ENCODE results near the gene GRK2.

GRK2 gene

DNA sequence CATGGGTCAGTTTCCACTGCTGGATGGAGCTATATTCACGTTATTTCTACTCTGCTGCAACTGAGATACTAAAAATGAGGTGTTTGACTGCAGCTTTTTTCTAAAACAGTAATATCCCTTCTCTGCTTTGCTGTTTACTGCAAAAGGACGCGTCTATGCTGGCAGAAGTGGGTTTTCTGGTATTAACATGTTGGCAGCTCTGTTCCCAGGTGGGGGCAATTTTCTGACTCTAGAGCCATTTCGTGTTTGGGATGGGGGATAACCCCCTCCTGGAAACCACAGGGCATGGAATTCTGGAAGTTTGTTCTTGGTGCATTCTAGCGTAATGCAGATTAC lies 4.9 kb downstream of the GRK2 start:
- no peak for DNase-seq (ENCODE audit: low spot score)

DNA sequence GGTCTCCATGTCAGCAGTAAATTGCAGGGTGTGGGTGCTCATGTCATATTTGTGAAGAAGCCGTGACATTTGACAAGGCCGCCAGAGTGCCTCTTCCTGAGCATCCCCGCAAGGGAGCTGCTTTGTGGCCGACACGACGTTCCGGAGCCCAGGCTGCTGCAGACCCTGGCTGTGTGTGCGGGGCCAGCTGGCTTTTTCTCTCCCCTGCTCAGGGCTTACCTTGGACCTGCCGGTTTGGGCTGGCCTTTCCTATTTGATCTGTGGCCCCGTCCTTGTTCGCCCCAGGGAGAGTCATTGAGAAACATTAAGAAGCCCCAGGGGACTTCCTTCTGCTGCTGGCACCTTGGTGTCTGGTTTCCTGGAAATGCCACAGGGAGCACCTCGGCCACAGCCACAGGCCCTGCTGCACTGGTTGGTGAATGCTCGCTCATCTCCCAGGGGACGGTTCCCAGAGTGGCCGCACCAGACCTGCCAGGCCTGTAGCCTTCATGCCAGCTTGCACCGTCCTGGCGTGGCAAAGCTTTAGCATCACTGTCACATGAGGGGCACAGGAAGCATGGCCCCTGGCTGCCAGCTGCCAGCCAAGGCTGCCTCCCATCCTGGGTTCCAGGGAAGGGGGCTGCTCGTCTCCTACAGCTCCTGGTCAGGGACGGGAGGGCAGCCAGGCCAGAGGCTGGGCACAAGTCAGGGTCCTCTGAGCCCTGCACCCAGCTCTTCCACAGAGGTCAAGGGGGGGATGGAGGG lies 5.4 kb downstream of the GRK2 start:
- no peak for DNase-seq (ENCODE audit: low spot score)

DNA sequence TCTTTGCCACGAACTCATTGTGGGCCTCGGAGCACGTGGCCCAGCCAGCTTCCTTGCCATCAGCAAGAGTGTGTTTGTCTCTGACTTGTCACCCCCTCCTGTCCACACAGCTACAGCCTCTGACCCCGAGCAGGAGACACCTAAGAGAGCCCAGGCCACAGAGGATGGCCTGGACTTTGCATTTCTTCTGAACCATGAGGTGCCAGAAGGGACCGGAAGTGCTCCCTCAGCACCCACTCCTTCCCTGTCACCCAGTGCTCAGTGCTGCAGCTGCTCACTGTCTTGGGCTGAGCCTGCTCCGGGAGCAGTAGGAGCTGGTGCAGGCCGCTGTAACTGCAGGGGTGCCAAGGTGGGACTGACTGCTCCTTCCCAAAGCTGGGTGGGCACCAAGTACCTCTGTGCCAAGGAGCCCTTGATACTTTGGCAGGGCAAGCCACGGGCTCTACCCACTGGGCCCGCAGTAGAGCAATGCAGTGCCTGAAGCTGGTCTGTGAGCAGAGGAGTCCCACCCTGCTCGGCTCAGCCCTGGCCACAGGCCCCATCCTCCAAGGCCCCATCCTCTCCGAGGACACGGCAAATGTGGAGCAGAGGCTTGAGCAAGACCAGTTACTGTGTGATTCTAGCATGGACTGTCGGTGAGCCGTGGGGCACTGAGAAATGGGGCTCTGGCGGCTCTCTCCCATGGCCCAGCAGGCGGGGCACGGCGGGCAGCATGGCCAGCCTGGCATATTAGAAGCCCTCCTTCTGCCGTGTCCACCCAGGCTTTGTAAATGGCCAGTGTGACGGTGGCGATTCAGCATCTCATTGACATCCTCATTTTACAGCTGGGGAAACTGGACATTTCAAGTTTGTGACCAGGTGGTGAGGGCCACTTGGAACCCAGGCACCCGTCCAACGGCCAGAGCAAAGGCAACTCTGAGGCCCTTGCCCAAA lies 6.3 kb downstream of the GRK2 start:
- no peak for DNase-seq (ENCODE audit: low spot score)

DNA sequence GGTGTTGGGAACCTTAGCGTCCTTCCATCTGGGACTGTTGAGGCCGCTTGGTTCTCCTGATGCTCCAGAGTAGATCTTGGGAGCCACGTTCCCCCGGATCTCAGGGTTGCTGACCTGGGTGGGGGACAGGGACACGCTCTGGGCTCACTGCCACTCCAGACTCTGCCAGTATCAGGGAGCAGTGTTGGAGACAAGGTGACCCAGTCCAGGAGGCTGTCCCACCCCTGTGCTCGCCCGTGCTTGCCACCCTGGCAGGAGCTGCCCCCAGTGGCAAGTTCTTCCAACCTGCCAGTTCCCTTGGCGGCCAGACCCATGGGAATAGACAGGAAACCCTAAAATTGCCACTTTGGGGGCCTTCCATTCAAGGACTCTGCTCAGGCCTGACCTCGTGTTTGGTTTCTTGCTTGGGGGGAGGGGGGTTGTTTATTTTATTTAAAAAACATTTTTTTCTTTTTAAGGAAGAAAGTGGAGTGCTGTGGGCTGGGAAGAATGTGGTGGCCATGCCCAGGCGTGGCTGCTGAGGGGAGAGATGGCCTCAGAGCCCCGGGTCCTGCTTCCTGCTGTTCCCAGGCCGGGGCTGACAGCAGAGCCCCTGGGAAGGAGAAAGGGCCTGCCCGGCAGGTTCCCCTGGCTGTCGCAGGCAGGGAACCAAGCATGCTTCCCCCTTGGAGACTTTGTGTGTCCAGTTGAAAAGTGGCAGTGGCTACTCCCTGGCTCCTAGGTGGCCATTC lies 7.2 kb downstream of the GRK2 start:
- no peak for DNase-seq (ENCODE audit: low spot score)

DNA sequence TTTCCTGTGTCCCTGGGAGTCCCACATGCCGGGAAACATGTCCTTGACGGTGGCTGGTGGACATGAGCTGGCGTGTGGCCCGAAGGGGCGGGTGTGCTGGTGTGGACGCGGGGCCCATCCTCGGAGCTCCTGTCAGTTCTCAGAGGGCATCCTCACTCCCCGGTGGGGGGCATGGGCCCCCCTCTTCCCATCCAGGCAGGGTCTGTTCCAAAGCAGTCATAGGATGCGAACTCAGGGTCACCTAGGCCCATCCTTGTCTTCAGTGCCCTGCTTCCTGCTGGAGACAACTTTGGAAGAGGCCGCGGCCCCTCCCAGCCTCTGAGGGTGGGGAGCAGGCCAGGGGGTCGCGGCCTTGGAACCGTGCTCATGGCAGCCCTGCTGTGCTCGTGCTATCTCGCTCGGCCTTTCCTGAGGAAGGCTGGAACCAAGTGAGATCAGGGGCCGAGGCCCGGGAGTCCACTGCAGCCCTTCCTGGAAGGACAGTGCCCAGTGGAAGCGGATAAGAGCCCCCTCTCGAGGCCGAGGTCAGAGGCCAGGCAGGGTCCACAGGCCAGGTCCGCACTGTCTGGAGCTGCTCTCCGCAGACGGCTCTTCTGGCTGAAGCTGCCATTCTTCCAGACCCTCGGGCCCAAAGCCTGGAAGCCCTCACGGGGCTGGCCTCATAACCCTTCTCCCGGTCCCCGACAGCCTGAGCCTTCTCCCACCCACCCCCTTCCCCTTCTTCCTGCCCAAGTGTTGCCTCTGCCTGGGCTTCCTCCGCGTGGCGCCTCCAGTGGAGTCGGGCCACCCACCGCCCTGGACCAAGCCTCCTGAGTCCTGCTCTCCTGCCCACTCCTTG lies 8.7 kb downstream of the GRK2 start:
- DNase-seq (ENCODE audit: low spot score): no peak

DNA sequence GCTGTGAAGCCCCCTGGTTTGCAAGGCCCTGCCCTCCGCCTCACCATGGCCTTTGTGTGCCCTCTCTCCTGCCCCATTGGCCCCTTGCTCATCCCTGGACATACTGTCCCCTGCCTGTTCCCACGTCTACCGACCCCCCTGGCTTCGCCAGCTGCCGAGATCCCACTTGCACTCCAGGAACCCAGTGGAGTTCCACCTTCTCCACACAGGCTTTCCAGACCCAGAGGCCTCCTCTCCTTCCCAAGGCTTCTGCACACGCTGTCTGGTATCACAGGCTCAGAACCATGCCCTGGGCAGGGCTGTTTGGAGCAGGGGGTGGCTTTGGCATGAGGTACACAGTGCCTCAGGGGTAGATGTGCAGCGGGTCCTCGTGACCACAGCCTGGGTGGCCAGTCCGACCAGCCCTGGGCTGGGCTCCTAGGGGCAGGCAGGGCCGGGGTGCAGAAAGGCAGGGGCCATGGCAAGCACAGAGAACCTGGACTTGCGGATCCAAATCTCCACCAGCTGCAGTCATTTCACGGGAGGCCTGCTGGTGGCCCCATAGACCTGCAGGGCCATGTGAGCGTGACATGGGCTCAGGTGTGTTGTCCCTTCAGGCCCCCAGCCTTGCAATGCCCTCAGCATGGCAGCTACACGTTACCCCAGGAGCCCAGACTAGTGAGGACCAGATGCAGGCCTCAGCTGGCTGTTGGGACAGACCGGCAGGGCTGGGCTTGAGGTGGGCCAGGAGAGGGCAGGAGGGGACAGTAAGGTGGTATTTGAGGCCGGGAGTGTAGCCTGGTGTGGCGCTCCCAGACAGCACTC lies 9.5 kb downstream of the GRK2 start:
- no peak for DNase-seq (ENCODE audit: low spot score)

DNA sequence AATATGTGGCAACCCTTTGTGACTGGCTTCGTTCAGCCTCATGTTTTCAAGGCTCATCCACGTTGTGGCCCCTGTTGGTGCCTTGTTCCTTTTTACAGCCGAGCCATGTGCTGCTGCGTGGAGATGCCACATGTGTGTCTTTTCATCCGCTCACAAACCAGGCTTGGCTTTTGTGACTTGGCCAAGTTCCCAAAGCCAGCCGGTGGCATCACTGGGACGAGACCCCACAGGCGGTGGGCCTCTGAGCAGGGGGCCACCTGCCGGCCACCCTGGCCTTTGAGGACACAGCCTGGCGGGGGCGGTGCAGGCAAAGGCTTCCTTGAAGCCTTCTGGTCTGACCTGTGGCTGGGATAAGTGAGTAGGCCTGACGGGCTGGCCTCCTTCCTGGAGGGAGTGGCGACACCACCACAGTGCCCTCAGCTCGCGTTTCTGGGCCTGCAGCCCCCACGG lies 10.5 kb downstream of the GRK2 start:
- peak; percentile 65 for DNase-seq (ENCODE audit: low spot score)

DNA sequence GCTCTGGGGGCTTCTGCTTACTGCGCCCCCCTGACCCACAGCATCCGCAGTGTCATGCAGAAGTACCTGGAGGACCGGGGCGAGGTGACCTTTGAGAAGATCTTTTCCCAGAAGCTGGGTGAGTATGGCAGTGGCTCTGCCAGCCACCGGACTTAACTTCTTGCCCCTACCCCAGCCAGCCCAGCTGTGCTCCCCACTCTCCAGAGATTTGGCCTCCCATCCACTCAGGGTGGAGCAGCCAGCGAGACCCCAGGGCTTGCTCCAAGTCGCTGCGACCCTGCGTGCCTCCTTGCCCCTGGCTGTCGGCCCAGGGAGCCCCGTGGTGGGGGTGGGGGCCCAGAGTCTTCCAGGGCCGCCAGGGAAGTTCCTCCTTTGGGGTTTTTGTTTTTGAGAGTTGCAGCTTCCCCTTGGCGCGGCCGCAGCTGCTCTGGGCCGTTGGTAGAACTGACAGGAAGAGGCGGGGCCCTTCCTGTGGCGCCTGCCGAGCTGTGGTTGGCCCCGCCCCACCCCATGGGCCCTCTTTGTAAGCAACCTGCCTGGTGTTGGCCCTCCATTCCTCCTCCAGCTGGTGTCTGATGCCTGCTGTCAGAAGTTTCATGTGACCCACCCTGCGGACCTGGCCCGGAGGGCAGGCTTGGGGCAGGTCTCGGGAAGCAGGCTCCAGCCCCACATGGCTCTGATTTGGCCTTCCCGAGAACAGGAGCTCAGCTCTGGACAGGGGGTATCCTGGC lies 11.1 kb downstream of the GRK2 start:
- DNase-seq (ENCODE audit: low spot score): peak; percentile 87

DNA sequence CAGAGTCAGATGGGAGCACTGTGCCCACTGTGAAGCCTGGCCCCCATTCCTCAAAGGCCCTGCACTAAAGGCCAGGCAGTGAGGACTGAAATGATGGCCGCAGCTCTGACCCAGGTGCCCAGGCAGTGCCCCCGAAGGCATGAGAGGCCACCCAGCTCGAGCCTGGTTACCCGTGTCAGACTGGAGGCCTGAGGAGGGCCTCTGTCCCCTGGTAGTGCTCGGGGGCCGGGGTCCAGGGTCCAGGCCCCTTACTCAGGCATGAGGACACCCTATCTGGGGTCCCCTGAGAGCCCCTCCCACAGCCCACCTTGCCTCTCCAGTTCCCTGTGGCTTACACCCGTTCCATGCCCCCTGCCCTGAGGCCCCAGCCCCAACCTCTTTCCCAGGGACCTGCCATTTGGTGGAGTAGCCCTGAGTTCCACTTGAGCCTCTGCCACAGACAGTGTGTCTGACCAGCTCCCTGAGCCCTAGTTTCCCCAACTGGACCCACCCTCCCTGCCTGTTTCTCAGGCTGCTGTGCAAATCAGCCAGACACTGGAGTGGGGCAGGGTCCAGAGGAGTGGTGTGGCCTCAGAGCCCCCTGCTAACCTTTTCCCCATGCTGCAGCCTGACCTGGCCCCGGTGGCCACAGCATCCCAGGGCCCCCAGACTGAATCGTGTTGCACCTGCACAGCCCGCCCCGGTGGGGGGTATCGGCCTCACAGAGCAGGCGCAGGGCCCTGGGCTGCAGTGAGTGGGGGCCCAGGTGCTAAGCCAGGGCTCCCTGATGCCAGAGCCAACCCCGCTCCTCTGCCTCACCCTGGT lies 12.1 kb downstream of the GRK2 start:
- no peak for DNase-seq (ENCODE audit: low spot score)

DNA sequence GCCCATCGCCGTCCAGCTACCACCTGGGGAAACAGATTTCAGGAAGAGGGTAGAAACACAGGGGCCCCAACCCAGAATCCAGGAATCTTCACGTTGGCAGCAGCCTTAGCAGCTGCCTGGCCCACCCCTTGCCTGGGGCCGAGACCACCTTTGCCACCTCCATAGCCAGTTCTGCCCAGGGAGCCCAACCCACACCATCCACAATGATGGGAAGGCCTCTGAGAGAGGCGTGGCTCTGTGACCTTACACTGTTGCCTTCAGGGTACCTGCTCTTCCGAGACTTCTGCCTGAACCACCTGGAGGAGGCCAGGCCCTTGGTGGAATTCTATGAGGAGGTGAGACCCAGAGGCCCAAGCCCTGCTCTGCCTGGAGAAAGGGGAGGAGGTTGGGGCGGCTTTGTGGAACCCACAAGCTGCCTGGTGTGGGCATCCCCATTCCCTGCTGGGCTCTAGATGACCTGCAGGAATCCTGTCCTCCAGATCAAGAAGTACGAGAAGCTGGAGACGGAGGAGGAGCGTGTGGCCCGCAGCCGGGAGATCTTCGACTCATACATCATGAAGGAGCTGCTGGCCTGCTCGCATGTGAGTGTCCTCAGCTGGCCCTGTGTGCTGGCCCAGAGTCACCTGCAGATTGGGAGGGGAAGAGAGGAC lies 12.8 kb downstream of the GRK2 start:
- no peak for DNase-seq (ENCODE audit: low spot score)

DNA sequence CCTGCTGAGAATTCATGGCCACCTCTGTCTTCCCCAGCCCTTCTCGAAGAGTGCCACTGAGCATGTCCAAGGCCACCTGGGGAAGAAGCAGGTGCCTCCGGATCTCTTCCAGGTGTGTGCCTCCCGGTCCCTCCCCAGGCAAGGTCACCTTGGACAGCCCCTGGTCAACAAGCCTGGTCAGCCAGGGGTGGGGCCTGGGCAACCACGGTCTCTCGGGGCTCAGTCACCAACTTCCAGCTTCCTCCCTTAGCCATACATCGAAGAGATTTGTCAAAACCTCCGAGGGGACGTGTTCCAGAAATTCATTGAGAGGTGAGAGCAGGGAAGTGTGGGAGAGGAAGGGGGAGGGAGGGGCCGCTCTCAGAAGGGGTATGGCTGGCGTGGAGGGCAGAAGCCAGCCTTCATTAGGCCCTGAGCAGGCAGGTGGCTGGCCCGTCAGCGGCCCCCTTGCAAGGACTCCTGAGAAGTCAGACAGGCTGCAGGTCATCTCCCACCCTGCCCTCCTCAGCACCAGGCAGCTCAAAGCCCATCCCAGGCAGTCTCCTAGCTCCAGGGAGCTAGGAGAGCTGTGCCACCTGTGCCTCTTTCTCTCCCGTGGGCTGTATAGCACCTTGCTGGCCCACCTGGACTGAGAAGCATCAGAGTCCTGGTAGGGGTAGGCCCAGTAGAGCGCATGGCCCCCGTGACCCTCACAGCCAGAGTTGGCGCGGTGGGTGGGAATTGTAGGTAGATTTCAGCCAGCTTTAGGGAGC lies 13.5 kb downstream of the GRK2 start:
- DNase-seq (ENCODE audit: low spot score): no peak

DNA sequence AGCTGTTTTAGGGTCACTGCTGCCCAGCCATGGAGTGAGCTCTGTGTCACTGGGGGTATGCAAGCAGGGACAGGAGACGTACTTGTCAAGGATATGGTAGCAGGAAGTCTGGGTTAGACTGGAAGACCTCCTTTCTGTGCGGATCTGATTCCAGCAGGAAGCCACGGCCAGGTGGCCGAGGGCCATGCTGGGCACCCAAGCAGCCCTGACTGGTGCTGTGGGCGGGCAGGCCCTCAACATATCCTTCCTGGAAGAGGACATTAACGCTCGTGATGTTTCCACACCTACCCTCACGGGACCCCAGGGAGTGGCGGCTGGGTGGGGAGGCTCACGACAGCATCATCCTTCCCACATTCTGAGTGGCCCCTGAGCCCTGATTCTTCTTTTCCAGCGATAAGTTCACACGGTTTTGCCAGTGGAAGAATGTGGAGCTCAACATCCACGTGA lies 14.1 kb downstream of the GRK2 start:
- no peak for DNase-seq (ENCODE audit: low spot score)

DNA sequence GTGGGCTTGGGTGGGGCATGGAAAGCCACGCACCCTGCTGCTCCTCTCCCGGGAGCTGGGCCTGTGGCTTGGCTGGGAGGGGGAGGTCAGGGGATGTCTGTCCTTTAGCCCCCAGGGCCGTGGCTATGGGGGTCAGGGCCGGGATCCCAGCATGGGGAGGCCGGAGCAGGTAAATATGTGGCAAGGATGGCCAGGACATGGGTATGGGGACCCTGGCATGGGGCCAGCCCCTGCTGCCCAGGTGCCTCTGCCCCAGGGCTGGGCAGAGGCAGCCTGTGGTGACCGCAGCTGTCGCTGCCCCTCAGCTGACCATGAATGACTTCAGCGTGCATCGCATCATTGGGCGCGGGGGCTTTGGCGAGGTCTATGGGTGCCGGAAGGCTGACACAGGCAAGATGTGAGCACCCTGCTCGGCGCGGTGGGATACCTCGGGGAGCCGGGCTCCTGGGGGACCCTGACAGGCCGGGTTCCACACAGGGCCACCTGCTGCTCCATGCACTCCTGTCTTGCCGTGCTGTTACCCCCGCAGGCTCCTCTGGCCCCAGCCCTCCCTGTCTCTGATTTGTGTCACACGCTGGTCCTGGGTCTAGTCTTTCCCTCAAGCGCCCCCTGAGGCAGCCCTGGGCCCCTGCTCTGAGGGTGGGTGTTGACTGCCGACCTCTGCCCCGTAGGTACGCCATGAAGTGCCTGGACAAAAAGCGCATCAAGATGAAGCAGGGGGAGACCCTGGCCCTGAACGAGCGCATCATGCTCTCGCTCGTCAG lies 14.7 kb downstream of the GRK2 start:
- DNase-seq (ENCODE audit: low spot score): no peak

DNA sequence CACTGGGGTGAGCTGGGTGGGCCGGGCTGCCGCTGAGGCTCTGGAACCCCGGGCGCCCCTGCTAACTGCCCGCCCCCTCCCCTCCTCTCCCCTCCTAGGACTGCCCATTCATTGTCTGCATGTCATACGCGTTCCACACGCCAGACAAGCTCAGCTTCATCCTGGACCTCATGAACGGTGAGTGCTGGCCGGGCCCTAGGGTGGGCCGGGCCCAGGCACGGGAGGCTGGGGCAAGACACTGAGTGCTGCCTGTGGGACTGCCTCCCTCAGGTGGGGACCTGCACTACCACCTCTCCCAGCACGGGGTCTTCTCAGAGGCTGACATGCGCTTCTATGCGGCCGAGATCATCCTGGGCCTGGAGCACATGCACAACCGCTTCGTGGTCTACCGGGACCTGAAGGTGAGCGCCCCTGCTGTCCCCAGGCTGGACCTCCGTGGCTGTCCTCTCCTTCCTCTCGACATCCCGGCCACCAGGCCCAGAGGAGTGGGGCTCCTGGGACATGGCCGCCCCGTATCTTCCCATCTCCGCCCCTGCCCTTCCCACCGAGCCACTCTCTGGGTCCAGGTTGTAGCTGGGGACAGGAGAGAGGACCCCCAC lies 15.4 kb downstream of the GRK2 start:
- DNase-seq (ENCODE audit: low spot score): no peak

DNA sequence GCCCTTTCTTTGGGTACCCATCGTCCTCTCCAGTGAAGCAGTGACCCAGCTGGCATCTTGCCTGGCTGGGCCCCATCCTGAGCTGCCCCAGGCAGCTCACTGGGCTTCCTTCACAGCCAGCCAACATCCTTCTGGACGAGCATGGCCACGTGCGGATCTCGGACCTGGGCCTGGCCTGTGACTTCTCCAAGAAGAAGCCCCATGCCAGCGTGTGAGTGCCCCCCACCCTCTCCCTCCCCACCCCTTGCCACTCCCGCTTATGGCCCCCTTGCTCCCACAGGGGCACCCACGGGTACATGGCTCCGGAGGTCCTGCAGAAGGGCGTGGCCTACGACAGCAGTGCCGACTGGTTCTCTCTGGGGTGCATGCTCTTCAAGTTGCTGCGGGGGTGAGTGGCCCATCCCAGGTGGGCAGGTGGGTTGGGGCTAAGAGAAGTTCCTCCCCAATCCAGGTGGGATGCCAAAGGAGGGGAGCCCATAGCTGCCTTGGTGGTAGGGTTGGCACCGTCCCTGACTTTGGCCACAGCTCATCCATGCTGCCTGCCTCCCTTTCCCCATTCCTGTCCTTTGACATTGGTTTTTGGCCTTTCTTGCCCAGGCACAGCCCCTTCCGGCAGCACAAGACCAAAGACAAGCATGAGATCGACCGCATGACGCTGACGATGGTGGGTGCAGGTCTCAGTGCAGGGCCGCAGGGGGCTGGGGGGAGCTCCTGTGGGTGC lies 16.0 kb downstream of the GRK2 start:
- no peak for DNase-seq (ENCODE audit: low spot score)

DNA sequence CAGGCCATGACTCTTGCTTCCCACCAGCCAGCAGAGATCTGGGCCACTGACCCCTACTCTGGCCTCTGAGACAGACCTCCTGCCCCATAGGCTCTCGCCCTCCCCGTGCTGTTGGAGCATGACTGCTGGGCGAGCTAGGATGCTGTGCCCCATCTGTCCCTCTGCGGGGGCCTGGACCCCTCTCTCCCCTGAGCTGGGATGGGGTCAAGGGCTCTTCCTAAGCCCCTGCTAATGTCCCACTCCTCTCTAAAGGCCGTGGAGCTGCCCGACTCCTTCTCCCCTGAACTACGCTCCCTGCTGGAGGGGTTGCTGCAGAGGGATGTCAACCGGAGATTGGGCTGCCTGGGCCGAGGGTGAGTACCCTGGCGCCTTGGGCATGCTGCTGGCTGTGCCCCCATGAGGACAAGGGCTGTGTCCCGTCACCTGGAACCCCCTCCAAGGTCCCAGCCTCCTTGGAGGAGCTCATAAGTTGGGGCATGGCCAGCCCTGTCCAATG lies 16.7 kb downstream of the GRK2 start:
- no peak for DNase-seq (ENCODE audit: low spot score)
